AG08396 (cell line): Measurements from ENCODE around the gene HOXC9.
A peak's percentile ranks its signal among the peaks of the same experiment; 100 is the strongest.

Experiments used
- DNase-seq: peaks from one replicate; pipeline ENCODE4 v3.0.0; 2012; ENCODE audit warnings: low spot score, mixed read lengths

Gene HOXC9

GRCh38 chr12:53976172-53976822 is 23.7 kb upstream of the HOXC9 start:
- no peak for DNase-seq

GRCh38 chr12:53976823-53977595 is 23.0 kb upstream of the HOXC9 start:
- DNase-seq: no peak

GRCh38 chr12:53977596-53978445 is 22.1 kb upstream of the HOXC9 start:
- DNase-seq: no peak

- DNase-seq: no peak
These were observed 21.2 kb upstream of the HOXC9 start for GRCh38 chr12:53978477-53979356.

- DNase-seq: no peak
These were observed 19.7 kb upstream of the HOXC9 start for GRCh38 chr12:53980104-53980801.

GRCh38 chr12:53980802-53981496 is 19.0 kb upstream of the HOXC9 start:
- no peak for DNase-seq

- DNase-seq: no peak
These were observed 18.1 kb upstream of the HOXC9 start for GRCh38 chr12:53981634-53982565.

- no peak for DNase-seq
These were observed 17.1 kb upstream of the HOXC9 start for GRCh38 chr12:53982648-53983567.

GRCh38 chr12:53983568-53983949 is 16.4 kb upstream of the HOXC9 start:
- DNase-seq: no peak

- DNase-seq: no peak
These were observed 15.9 kb upstream of the HOXC9 start for GRCh38 chr12:53983950-53984572.

- peak; percentile 93 for DNase-seq
These were observed 14.9 kb upstream of the HOXC9 start, which contains the start of gene HOXC10 for GRCh38 chr12:53984901-53985691. Gene HOXC10 (plus strand): TSS chr12:53985146. CDS start chr12:53985260, 114 bp downstream.

- no peak for DNase-seq
These were observed 14.3 kb upstream of the HOXC9 start for GRCh38 chr12:53985692-53985993.

- no peak for DNase-seq
These were observed 13.8 kb upstream of the HOXC9 start for GRCh38 chr12:53985994-53986685.

- no peak for DNase-seq
These were observed 13.1 kb upstream of the HOXC9 start for GRCh38 chr12:53986686-53987483.

GRCh38 chr12:53987787-53988230 is 12.2 kb upstream of the HOXC9 start:
- DNase-seq: no peak
